NB4 (cell line): ENCODE results near the gene CDC20.

Experiments used
- CTCF ChIP-seq: IDR thresholded peaks from one replicate; pipeline ENCODE4 v1.5.1; 2012; ENCODE audit warnings: low read depth, low read length
- MAX ChIP-seq: IDR thresholded peaks from 2 replicates; pipeline ENCODE4 v1.6.1; 2011; ENCODE audit warnings: low read depth, low read length
- MYC ChIP-seq: IDR thresholded peaks from 2 replicates; pipeline ENCODE4 v1.6.1; 2011; ENCODE audit warnings: low read depth, low read length
- POLR2A ChIP-seq: IDR thresholded peaks from 2 replicates; pipeline ENCODE4 v1.6.1; 2011; ENCODE audit warnings: mild to moderate bottlenecking; ENCODE audit not compliant: insufficient read length; ENCODE audit errors: extremely low read depth

GRCh38 chr1:43321331-43321891 is 37.4 kb upstream of the CDC20 start:
- TF ChIP-seq CTCF, result no peak
- no peak for TF ChIP-seq POLR2A
- TF ChIP-seq MYC, result no peak
- no peak for TF ChIP-seq MAX
